GM13976 (cell line): ENCODE results near the gene TRIM5.
A peak's percentile ranks its signal among the peaks of the same experiment; 100 is the strongest.

Experiments
- DNase-seq: peaks from one replicate; pipeline ENCODE4 v3.0.0; 2012; ENCODE audit warnings: low spot score
- in situ Hi-C: fragments of 300-500 bp; cut with MboI; formaldehyde crosslinking; loops from one replicate; pipeline ENCODE4 v1.12.0; 2022; ENCODE audit warnings: low sequenced_read_pairs, mixed read lengths, inconsistent platforms; ENCODE audit not compliant: unreplicated experiment
- TF ChIP-seq, protein P1 (sequence below): IDR thresholded peaks from 2 replicates; pipeline ENCODE4 v1.5.1; 2012; ENCODE audit warnings: borderline replicate concordance, mild to moderate bottlenecking; ENCODE audit not compliant: insufficient read depth; ENCODE audit errors: extremely low read depth, missing control alignments, control extremely low read depth

TRIM5 gene

DNA sequence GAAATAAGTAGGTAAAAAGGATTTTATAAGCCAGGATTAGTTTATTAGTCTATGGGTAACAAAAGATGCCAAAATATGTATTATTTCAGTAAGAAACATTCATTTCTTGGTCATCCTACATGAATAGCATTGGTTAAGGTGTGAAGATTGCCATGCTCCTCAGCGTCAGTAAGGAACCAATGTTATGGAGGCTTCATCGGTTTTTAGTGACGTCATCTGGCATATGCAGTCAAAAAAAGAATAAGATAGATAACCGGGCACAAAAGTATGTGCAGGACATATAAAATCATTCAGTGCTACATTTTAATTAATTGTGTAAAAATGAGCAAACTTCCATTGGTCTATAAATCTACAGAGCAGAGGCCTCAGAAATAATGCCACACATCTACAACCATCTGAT lies 29.4 kb downstream of the TRIM5 start:
- no peak for DNase-seq
- in situ Hi-C loops = no loop called here
- TF ChIP-seq, protein P1, sequence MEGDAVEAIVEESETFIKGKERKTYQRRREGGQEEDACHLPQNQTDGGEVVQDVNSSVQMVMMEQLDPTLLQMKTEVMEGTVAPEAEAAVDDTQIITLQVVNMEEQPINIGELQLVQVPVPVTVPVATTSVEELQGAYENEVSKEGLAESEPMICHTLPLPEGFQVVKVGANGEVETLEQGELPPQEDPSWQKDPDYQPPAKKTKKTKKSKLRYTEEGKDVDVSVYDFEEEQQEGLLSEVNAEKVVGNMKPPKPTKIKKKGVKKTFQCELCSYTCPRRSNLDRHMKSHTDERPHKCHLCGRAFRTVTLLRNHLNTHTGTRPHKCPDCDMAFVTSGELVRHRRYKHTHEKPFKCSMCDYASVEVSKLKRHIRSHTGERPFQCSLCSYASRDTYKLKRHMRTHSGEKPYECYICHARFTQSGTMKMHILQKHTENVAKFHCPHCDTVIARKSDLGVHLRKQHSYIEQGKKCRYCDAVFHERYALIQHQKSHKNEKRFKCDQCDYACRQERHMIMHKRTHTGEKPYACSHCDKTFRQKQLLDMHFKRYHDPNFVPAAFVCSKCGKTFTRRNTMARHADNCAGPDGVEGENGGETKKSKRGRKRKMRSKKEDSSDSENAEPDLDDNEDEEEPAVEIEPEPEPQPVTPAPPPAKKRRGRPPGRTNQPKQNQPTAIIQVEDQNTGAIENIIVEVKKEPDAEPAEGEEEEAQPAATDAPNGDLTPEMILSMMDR = no peak

DNA sequence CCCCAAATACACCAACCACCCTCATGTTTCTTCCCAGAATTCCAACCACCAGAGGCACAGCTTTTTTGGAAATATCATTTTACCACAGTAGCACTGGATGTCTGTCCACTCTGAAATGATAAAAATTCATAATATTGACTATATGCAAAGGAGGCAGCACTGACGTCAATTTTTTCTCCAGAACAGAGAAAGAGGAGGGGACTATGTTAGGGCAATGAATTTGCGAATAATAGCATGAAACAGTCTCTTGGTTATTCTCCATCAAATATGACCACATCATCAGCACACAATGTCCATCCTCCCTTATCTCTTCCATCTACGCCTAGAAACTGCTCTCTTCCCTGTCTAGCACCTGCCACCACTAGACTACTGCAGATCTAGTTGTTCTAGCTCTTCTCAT lies 38.7 kb downstream of the TRIM5 start:
- in situ Hi-C loops = no loop called here
- no peak for DNase-seq
- TF ChIP-seq, protein P1 = no peak

DNA sequence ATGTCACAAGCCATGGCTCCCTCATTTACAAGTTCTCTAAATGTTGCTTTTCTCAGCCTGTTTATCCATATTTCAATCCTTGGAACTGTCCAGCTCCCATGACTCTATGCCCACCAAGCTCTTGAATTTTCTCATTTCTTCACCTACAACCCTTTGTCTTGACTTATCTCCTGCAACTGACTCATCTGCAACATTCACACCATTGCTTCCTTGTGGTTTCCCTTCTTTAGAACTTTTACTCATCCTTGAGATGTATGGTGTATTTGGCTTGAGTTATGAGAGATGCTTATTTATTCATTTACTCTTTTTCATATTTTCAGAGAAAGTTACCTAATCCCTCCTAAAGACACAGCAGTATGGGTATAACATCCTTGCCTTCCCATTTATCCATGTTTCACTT lies 41.3 kb downstream of the TRIM5 start:
- DNase-seq = no peak
- TF ChIP-seq, protein P1 = no peak
- in situ Hi-C loops = no loop called here

DNA sequence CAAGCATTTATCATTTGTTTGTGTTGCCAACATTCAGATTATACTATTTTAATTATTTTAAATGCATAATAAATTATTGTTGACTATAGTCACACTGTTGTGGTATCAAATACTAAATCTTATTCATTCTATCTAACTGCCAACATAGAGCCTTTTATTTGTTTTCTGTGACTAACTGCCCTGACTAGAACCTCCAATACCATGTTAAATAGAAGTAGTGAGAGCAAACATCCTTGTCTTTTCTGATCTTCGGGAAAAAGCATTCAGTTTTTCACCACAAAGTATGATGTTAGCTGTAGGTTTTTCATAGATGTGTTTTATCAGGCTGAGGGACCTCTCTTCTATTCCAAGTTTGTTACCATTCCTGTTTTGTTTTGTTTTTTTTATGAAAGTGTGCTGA lies 44.9 kb downstream of the TRIM5 start:
- in situ Hi-C loops = no loop called here
- TF ChIP-seq, protein P1 = no peak
- DNase-seq = no peak

DNA sequence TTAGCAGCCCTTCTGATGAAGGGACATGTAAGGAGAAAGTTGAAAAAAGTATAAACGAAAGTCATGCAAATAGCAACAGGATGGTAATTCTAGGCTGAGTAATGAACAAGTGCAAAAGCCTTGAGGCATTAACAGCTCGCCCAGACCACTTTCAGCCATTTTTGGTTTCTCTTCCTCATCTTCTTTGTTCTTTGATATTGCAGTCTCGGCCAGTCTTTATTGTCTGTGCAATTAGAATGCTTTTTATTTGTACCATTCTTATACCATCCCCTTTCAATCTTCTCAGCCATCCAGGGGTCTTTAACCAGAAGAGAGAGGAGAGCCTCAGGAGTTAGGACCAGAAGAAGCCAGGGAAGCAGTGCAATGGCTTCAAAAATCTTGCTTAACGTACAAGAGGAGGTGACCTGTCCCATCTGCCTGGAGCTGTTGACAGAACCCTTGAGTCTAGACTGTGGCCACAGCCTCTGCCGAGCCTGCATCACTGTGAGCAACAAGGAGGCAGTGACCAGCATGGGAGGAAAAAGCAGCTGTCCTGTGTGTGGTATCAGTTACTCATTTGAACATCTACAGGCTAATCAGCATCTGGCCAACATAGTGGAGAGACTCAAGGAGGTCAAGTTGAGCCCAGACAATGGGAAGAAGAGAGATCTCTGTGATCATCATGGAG lies 52.8 kb downstream of the TRIM5 start:
- in situ Hi-C loops = no loop called here
- DNase-seq = peak; percentile 74
- TF ChIP-seq, protein P1 = no peak

DNA sequence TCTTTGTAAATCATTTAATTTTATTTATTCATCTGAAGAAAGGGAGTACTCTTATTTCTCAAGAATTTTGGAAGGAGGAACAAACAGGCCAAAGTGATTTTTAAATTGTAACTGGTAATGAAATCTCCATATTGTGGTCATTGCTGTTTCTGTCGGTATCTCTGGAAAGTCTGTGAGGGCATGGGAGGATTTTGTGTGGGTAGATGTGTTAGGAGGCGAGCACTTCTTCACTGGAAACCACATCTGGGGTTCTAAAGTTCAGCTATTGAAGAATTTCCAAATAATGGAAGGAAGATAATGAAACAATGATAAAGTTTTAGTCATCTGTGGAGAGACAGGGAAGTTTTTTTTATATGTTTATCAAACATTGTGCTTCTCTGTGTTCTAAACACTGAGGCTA lies 53.5 kb downstream of the TRIM5 start:
- in situ Hi-C loops = no loop called here
- TF ChIP-seq, protein P1 = no peak
- DNase-seq = no peak
